Activated CD4-positive, CD25-positive, alpha-beta regulatory T cell treated with anti-CD3 and anti-CD28 coated beads, Interleukin-2, amount 50 U/mL, for 24 hours (primary cell): ENCODE data around the gene PANX1.
A peak's percentile ranks its signal among the peaks of the same experiment; 100 is the strongest.
"Not testable (repeated sequence)": the region's sequence is repeated elsewhere in the genome, so short reads cannot be mapped to it uniquely, and the experiment has no call there.

Experiments
- ATAC-seq, 2 donors: fragments of 150-1000 bp; cut with Tn5 transposase; one replicate each; pipeline ENCODE4 v1.10.0; 2021; ENCODE audit warnings: mild to moderate bottlenecking in 1 of 2, moderate library complexity in 1 of 2

PANX1 gene, protein sequence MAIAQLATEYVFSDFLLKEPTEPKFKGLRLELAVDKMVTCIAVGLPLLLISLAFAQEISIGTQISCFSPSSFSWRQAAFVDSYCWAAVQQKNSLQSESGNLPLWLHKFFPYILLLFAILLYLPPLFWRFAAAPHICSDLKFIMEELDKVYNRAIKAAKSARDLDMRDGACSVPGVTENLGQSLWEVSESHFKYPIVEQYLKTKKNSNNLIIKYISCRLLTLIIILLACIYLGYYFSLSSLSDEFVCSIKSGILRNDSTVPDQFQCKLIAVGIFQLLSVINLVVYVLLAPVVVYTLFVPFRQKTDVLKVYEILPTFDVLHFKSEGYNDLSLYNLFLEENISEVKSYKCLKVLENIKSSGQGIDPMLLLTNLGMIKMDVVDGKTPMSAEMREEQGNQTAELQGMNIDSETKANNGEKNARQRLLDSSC

DNA sequence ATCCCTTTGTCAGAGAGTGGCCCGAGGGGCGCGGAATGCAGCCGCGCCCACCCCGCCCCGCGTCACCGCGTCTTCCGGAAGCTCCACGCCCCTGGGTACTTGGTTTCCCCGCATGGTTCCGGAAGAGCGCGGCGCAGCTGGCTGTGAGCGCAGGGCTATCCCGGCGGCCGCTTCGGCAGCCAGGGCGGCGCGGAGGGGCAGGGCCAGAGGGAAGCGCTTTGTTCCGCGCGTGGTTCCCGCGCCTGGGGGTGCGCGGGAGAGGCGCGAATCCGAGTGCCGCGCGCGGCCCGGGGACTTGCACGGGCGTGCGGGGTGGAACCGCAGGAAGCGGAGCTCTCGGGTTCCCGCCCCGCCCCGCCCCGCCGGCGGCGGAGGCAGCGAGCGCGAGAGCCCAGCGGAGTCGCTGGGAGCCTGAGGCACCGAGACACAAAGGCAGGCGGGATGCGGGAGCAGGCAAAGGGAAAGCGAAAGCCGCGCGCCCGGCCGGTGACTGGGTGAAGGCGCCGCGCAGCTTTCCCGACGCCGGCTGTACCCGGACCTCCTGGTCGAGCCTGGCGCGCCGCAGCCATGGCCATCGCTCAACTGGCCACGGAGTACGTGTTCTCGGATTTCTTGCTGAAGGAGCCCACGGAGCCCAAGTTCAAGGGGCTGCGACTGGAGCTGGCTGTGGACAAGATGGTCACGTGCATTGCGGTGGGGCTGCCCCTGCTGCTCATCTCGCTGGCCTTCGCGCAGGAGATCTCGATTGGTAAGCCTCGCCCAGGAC is at the start of gene PANX1:
PANX1 (plus strand) TSS at position 96 of the 766 bp plus-strand sequence; CDS start at position 568, 472 bp downstream.
- peak; percentile 86 to 87 for ATAC-seq

GRCh38 chr11:94084164-94084563 is 44.5 kb upstream of the PANX1 start:
- no peak for ATAC-seq

DNA sequence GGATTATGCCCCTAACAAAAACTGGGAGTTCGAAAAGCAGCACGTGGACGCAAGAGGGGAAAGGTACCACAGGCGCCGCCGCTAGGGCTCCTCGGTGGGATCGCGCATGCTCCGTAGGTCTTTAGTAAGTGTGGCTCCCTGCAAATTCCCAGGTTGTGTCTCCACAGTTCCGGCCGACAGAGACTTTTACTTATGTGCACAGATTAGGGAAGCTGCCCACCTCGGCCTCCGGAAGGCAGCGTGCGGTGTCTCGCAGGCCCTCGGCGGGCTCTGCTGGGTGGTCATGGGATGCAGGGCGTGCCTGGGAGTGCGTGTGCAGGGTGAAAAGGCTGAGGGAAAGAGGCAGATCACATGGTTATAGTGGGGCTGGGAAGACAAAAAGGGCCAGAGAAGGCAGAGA is 39.7 kb upstream of the PANX1 start:
- no peak for ATAC-seq

DNA sequence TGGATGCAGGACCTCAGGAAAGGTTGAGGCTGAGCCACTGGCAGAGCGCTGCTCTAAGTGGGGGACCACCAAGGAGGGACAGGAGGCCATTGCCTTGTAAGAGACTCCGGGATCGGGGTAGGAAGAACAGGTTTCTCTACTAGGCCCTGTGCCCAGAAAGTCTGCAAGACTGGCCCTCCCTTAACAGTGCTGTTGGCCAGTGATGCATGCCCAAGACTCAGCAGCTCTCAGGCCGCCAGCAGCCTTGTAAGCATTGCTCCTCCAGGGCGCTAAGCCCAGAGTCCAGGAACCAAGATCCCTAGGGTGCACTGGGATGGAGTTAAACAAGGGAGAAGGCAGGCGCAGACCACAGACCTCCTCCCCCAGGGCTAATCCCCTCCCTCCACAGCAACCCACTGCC is 39.3 kb upstream of the PANX1 start:
- ATAC-seq, result no peak

GRCh38 chr11:94090401-94090800 is 38.2 kb upstream of the PANX1 start:
- no peak for ATAC-seq

- no peak for ATAC-seq
Observed at GRCh38 chr11:94091091-94091490, 37.5 kb upstream of the PANX1 start.

DNA sequence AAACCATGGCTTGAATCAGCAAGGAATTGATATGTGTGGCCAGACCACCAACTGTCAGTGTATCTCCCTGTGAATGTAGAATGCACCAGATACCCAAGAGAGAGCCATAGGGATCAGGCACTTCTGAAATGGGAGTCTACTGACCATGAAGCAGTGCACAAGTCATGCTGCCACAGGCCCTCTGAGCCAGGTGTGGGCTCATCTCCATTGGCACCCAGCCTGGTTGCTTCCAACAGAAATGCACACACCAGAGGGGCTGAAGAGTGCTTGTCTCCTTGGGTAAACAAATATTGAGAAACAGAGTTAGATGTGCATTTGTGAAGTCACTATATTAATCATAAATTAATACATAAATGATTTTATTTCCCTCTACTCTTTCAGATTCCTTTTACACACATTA is 28.4 kb upstream of the PANX1 start:
- ATAC-seq, result no peak

DNA sequence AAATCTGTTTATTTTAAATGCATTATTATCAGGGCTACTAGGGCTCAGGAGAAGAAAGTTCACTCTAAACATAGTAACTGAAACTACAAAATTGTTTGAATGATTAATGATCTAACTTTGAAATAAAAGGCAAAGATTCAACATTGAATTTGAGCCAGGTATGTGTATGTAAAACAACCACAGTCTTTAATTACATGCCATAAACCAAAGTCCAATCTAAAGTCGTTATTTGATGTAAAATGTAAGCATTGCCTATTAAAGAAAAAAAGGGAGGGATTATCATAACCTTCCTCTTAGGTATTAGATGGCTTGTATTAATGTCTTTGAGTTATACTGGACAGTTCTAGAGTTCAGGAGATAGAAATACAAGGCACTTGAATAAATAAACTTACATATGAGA is 25.2 kb upstream of the PANX1 start:
- no peak for ATAC-seq

- ATAC-seq, result no peak
Observed at GRCh38 chr11:94104734-94105133, 23.9 kb upstream of the PANX1 start.

GRCh38 chr11:94106716-94107115 is 21.9 kb upstream of the PANX1 start:
- no peak for ATAC-seq

DNA sequence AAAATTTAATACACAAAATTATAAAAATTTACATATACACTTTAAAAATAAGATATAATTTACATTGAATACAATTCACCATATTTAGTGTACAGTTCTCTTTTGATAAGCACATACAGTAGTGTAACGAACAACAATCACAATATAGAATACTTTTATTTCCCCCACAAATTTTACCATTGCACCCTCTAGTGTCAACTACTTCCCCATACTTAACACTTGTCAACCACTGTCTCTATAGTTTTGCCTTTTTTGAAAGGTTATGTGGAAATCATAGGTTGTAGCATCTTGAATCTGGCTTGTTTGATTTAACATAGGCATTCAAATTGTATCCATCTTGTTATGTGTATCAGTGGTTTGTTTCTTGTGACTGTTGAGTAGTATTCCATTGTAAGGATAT is 21.3 kb upstream of the PANX1 start:
- ATAC-seq, result no peak

GRCh38 chr11:94111241-94111640 is 17.4 kb upstream of the PANX1 start:
- no peak for ATAC-seq

DNA sequence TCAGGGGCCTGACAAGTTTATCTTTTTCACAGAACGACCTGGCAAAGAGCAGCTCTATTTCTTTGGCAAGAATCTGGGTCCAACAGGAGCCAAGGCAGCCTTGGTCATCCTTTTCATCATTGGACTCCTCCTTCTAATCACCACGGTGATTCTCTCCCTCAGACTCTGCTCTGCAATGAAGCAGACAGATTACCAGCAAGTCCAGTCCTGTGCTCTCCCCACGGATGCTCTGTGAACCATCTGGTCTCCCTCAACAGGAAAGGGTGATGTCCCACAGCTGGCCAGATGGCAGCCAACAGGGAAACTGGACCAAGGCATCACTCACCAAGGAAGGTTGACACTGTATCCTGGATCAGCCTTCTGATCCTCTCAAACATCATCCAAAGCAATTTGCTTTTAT is 17.0 kb upstream of the PANX1 start:
- ATAC-seq, result no peak

DNA sequence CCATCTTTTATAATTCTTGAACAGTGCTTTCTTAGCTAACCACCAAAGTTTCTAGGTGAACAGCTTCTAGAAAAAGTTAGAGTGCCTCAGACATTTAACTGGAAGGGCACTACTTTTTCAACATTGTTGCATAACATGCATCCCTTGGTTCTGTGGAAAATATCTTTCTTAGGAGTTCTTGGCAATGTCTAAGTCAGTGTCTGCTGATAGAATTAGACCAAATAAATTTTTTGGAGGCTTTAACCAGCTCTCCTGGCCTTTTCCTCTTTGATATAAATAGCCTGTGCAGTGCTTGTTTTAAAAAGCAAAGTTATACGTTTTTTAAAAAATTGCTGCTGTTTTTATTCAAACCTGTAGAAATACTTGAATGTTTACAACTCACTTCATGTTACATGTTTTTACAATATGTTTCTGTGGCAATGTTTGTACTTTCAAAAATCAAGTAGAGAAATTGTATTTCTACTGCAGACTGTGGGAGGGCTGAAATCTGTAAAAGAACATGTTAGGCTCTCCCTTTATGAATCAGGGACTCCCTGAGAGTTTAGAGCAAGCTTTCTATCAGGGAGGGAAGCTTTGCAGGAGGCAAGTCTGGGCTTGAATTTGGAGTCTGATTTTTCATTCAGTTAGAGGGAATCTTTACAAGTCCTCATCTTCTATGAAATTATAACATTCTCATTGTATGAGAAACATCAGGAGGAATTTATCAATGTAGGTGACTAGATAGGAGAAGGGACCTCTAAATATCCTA is 16.3 kb upstream of the PANX1 start:
- ATAC-seq, result no peak

DNA sequence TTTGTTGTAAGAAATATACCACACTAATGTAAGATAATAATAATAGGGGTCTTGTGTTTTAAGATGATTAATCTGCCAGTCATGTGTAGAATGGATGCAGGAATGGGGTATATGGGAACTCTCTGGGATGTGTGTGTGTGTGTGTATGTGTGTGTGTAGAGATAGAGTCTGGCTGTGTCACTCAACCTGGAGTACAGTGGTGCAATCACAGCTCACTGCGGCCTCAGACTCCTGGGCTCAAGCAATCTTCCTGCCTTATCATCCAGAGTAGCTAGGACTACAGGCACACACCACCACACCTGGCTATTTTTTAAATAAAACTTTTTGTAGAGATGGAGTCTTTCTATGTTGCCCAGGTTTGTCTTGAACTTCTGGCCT is 11.5 kb upstream of the PANX1 start:
- ATAC-seq, result no peak

- ATAC-seq, result no peak
Observed at GRCh38 chr11:94117871-94118270, 10.8 kb upstream of the PANX1 start.

DNA sequence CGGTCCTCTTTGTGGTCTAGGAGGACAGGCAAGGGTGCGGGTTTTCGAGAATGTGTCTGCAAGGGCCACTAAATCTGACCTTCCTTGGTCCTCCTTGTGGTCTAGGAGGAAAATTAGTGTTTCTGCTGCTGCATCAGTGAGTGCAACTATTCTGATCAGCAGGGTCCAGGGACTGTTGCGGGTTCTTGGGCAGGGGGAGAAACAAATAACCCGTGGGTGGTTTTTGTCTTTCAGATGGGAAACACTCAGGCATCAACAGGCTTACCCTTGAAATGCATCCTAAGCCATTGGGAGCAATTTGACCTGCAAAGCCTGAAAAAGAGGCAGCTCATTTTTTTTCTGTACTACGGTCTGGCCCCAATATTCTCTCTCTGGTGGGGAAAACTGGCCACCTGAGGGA is 9.0 kb upstream of the PANX1 start:
- ATAC-seq, result not testable (repeated sequence)

GRCh38 chr11:94120516-94120915 is 8.1 kb upstream of the PANX1 start:
- not testable (repeated sequence) for ATAC-seq

DNA sequence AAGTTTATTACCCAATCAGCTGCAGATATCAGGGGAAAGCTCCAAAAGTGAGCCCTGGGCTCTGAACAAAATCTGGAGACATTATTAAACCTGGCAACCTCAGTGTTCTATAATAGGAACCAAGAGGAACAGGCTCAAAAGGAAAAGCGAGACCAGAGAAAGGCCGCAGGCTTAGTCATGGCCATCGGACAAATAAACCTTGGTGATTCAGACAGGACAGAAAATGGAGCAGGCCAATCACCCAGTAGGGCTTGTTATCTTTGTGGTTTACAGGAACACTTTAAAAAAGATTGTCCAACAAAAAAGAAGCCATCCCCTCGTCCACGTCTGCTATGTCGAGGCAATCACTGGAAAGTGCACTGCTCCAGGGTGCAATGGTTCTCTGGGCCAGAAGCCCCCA is 7.7 kb upstream of the PANX1 start:
- ATAC-seq, result no peak

- no peak for ATAC-seq
Observed at GRCh38 chr11:94125407-94126115, 3.1 kb upstream of the PANX1 start.

DNA sequence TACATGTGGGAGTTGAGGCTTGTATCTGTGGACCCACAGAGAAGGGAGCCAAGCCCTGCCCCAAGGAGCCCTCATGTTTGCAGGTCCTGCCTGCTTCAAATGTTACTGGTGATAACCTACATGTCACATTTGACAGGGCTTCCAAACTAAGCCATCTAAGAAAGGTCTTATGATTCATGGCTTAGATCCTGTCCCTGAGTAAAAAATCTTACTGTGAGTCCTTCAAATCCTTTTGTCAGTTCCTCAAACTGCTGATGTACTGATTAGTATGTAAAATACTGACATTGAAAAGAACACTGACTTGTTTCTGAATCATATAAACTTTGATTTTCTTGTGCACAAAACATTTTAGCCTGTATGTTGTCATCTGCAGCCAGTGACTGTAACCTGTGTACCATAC is 1.0 kb upstream of the PANX1 start:
- ATAC-seq, result no peak

- ATAC-seq, result peak; percentile 15 to 36
Observed at GRCh38 chr11:94128291-94128745, 323 bp upstream of the PANX1 start.
